ENCODE data around the gene MCF2.

The MCF2 gene

GRCh38 chrX:139581068-139581467, 126.9 kb downstream of the MCF2 start:
- Histone ChIP-seq H3K36me3 (ENCODE audit: control insufficient read depth, insufficient read depth, low read length) (no peaks in the 10 kb centered on the region), H3K4me3 (ENCODE audit: low read length) (no peak overlapping the region), H3K27me3 (ENCODE audit: control insufficient read depth, insufficient read depth, low read length) (no peaks in the 10 kb centered on the region), H3K4me1 (ENCODE audit: control insufficient read depth, insufficient read depth, low read length) (no peaks in the 10 kb centered on the region), H3K9me3 (ENCODE audit: control insufficient read depth, low read length) (no peaks in the 10 kb centered on the region), H3K9ac (ENCODE audit: low read length) (no peak overlapping the region)

DNA sequence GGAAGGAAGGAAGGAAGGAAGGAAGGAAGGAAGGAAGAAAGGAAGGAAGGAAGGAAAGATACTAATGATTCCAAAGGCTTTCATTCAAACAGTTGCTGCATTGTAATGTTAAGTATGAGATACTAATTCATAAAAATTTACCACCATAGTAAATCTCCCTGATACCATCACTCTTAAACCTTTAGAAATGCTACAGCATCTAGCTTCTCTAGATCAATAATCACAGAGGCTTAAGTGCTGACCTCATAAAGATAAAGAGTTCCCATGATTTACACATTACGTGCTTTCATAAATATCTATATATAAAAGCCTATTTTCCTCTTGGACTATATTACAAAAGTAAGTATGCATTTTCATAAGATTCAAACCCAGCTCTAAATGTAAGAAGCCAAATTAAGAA, 141.0 kb downstream of the MCF2 start:
- no peaks in the 10 kb centered on the region for H3K4me1 ChIP-seq (ENCODE audit: control insufficient read depth, insufficient read depth, low read length)
- H3K4me3 ChIP-seq (ENCODE audit: low read length) = no peak overlapping the region
- no peaks in the 10 kb centered on the region for H3K9me3 ChIP-seq (ENCODE audit: control insufficient read depth, low read length)
- no peaks in the 10 kb centered on the region for H3K36me3 ChIP-seq (ENCODE audit: control insufficient read depth, insufficient read depth, low read length)
- no peaks in the 10 kb centered on the region for H3K27me3 ChIP-seq (ENCODE audit: control insufficient read depth, insufficient read depth, low read length)
- H3K9ac ChIP-seq (ENCODE audit: low read length) = no peak overlapping the region

DNA sequence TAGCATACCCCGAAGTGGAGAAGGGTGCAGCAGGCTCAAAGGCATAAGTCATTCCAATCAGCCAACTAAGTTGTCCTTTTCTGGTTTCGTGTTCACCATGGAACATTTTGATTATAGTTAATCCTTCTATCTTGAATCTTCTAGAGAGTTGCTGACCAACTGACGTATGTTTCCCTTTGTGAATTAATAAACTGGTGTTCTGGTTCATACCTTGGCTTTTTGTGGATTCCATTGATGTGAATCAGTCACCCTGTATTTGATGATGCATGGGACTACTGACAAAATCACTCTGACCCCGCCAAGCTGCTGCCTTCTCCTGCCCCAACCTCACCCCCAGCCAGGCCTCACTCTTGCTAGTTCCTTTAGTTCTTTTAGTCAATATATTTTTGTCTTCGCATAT, 144.7 kb downstream of the MCF2 start:
- Histone ChIP-seq H3K9me3 (ENCODE audit: control insufficient read depth, low read length) (no peaks in the 10 kb centered on the region), H3K9ac (ENCODE audit: low read length) (no peak overlapping the region), H3K4me1 (ENCODE audit: control insufficient read depth, insufficient read depth, low read length) (no peaks in the 10 kb centered on the region), H3K27me3 (ENCODE audit: control insufficient read depth, insufficient read depth, low read length) (no peaks in the 10 kb centered on the region), H3K4me3 (ENCODE audit: low read length) (no peak overlapping the region), H3K36me3 (ENCODE audit: control insufficient read depth, insufficient read depth, low read length) (no peaks in the 10 kb centered on the region)

GRCh38 chrX:139560221-139560620, 147.7 kb downstream of the MCF2 start:
- Histone ChIP-seq H3K4me1 (ENCODE audit: control insufficient read depth, insufficient read depth, low read length) (no peaks in the 10 kb centered on the region), H3K9me3 (ENCODE audit: control insufficient read depth, low read length) (no peaks in the 10 kb centered on the region), H3K36me3 (ENCODE audit: control insufficient read depth, insufficient read depth, low read length) (no peaks in the 10 kb centered on the region), H3K9ac (ENCODE audit: low read length) (no peak overlapping the region), H3K27me3 (ENCODE audit: control insufficient read depth, insufficient read depth, low read length) (no peaks in the 10 kb centered on the region), H3K4me3 (ENCODE audit: low read length) (no peak overlapping the region)

DNA sequence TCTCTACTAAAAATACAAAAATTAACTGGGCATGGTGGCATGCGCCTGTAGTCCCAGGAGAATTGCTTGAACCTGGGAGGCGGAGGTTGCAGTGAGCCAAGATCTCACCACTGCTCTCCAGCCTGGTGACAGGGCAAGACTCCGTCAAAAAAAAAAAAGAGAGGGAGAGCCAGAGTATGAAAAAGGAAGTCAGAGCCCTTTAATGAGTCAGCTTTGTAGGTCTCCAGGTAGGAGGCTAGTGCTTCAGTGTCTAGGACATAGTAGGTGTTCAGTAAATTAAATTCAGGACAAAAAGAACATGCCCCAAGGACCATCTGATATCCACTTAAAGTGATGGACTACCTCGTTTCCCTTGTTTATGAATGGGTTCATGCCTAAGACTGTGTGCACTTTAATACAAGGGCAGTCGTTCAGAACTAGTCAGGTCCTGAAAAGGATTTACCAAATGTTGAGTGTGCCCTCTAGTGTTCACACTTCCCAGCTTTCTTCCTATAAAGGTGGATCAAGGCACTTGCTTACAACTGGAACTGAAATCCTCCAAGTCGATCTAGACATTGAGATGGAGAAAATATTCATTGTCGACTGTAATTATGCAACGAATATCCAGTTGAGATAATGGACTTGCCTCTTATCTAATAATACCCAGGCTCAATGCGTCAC, 148.5 kb downstream of the MCF2 start:
- Histone ChIP-seq H3K9ac (ENCODE audit: low read length) (no peak overlapping the region), H3K9me3 (ENCODE audit: control insufficient read depth, low read length) (no peaks in the 10 kb centered on the region), H3K4me1 (ENCODE audit: control insufficient read depth, insufficient read depth, low read length) (no peaks in the 10 kb centered on the region), H3K4me3 (ENCODE audit: low read length) (no peak overlapping the region), H3K36me3 (ENCODE audit: control insufficient read depth, insufficient read depth, low read length) (no peaks in the 10 kb centered on the region), H3K27me3 (ENCODE audit: control insufficient read depth, insufficient read depth, low read length) (no peaks in the 10 kb centered on the region)

GRCh38 chrX:139554991-139555675, 152.8 kb downstream of the MCF2 start:
- Histone ChIP-seq H3K27me3 (ENCODE audit: control insufficient read depth, insufficient read depth, low read length) (no peaks in the 10 kb centered on the region), H3K4me1 (ENCODE audit: control insufficient read depth, insufficient read depth, low read length) (no peaks in the 10 kb centered on the region), H3K4me3 (ENCODE audit: low read length) (no peak overlapping the region), H3K9ac (ENCODE audit: low read length) (no peak overlapping the region), H3K9me3 (ENCODE audit: control insufficient read depth, low read length) (no peaks in the 10 kb centered on the region), H3K36me3 (ENCODE audit: control insufficient read depth, insufficient read depth, low read length) (no peaks in the 10 kb centered on the region)

GRCh38 chrX:139554376-139554775, 153.6 kb downstream of the MCF2 start:
- no peaks in the 10 kb centered on the region for H3K36me3 ChIP-seq (ENCODE audit: control insufficient read depth, insufficient read depth, low read length)
- no peak overlapping the region for H3K4me3 ChIP-seq (ENCODE audit: low read length)
- H3K9ac ChIP-seq (ENCODE audit: low read length) = no peak overlapping the region
- H3K27me3 ChIP-seq (ENCODE audit: control insufficient read depth, insufficient read depth, low read length) = no peaks in the 10 kb centered on the region
- no peaks in the 10 kb centered on the region for H3K9me3 ChIP-seq (ENCODE audit: control insufficient read depth, low read length)
- H3K4me1 ChIP-seq (ENCODE audit: control insufficient read depth, insufficient read depth, low read length) = no peaks in the 10 kb centered on the region

DNA sequence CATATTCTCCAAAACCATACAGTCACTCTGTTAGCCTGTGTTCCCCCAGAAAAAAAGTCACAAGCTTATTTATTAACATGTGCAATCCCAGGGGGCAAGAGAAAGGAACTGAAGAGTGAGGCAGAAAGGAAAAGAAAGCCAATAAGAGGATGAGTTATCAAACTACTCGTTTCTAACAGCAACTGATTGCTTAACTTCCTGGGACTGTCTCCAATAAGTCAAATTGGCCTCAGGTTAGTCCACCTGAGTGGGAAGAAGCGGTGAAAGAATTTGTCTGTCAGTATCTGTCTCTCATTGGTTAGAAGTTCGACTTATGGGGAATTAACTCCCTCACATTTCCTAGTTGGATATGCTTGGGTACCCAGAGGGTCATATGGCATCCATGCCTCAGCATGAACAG, 163.4 kb downstream of the MCF2 start:
- Histone ChIP-seq H3K4me3 (ENCODE audit: low read length) (no peak overlapping the region), H3K9me3 (ENCODE audit: control insufficient read depth, low read length) (no peaks in the 10 kb centered on the region), H3K27me3 (ENCODE audit: control insufficient read depth, insufficient read depth, low read length) (no peaks in the 10 kb centered on the region), H3K36me3 (ENCODE audit: control insufficient read depth, insufficient read depth, low read length) (no peaks in the 10 kb centered on the region), H3K9ac (ENCODE audit: low read length) (no peak overlapping the region), H3K4me1 (ENCODE audit: control insufficient read depth, insufficient read depth, low read length) (no peaks in the 10 kb centered on the region)

DNA sequence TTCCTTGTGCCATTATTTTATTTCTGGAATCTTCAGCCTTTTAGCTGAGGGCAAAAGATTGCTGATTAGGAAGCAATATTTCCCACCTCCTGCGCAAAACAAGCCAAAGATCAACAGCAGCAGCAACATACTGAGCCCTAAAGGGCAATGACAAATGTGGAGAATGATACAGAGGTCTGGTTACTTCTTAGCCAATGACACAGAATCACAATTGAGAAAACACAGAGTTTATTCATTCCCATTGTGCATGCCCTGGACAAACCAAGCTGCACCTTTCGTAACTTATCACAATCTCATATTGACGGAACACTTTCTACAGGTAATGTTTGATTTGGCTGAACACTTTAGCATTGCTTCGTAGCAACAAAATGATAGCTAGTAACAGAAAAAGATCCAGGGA, 164.0 kb downstream of the MCF2 start:
- H3K4me3 ChIP-seq (ENCODE audit: low read length) = no peak overlapping the region
- H3K27me3 ChIP-seq (ENCODE audit: control insufficient read depth, insufficient read depth, low read length) = no peaks in the 10 kb centered on the region
- H3K4me1 ChIP-seq (ENCODE audit: control insufficient read depth, insufficient read depth, low read length) = no peaks in the 10 kb centered on the region
- no peak overlapping the region for H3K9ac ChIP-seq (ENCODE audit: low read length)
- no peaks in the 10 kb centered on the region for H3K36me3 ChIP-seq (ENCODE audit: control insufficient read depth, insufficient read depth, low read length)
- H3K9me3 ChIP-seq (ENCODE audit: control insufficient read depth, low read length) = no peaks in the 10 kb centered on the region

DNA sequence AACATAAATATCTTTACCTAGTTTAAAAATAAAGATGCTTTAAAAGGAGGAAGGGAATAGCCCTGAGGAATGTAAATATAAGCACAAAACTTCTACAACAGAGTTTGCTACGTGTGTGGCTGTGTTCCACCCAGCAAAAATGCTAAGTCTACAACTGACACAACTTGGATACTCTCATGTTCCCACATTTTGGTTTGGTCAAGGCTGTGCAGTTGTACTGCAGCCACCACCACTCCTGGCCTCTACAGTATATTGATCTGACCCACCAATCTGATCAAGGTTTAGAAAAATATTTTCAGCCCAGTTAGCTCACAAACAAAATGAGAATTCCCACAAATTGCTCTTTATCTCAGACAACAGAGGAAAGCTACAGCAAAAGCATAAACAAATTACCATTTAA, 165.3 kb downstream of the MCF2 start:
- no peaks in the 10 kb centered on the region for H3K36me3 ChIP-seq (ENCODE audit: control insufficient read depth, insufficient read depth, low read length)
- no peak overlapping the region for H3K9ac ChIP-seq (ENCODE audit: low read length)
- H3K4me1 ChIP-seq (ENCODE audit: control insufficient read depth, insufficient read depth, low read length) = no peaks in the 10 kb centered on the region
- H3K27me3 ChIP-seq (ENCODE audit: control insufficient read depth, insufficient read depth, low read length) = no peaks in the 10 kb centered on the region
- H3K4me3 ChIP-seq (ENCODE audit: low read length) = no peak overlapping the region
- no peaks in the 10 kb centered on the region for H3K9me3 ChIP-seq (ENCODE audit: control insufficient read depth, low read length)

DNA sequence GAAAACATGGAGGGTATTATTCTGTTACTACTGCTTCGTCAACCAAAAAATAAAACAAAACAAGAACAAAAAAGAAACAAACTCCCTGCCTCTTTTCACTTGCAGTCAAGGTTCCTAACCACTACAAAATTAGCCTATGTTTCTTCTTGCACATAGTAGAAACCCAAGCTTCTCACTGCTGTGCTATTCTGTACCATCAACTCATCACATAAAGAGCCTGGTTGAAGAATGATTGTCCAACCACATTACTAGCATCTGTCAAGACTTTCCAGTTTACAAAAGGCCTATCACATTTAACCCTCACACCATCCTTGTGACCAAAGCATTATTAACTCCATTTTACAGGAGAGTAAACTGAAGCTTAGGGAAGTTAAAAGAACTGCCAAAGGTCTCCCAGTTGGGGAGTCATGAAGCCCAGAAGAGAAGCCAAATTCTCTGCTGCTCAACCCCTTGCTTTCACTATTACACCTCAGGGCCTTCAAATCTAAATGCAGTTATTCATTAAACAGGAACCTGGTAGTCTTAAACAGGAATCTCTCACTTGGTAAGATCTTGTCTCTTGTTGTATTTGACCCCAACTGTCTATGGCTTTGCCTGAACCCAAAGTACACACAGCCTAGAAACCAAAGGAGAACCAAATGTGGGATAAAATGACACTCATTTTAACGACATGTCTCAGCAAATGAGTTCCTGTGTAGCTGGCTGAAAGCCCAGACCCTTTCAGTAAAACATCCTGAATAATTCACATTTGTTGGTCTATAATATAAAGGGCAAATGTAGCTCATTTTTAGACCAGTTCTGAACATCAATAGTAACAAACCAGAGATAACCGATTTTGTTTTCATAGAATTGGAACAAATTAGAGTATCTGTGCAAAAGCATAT, 168.8 kb downstream of the MCF2 start:
- Histone ChIP-seq H3K4me3 (ENCODE audit: low read length) (no peak overlapping the region), H3K9me3 (ENCODE audit: control insufficient read depth, low read length) (no peaks in the 10 kb centered on the region), H3K27me3 (ENCODE audit: control insufficient read depth, insufficient read depth, low read length) (no peaks in the 10 kb centered on the region), H3K4me1 (ENCODE audit: control insufficient read depth, insufficient read depth, low read length) (no peaks in the 10 kb centered on the region), H3K9ac (ENCODE audit: low read length) (no peak overlapping the region), H3K36me3 (ENCODE audit: control insufficient read depth, insufficient read depth, low read length) (no peaks in the 10 kb centered on the region)

DNA sequence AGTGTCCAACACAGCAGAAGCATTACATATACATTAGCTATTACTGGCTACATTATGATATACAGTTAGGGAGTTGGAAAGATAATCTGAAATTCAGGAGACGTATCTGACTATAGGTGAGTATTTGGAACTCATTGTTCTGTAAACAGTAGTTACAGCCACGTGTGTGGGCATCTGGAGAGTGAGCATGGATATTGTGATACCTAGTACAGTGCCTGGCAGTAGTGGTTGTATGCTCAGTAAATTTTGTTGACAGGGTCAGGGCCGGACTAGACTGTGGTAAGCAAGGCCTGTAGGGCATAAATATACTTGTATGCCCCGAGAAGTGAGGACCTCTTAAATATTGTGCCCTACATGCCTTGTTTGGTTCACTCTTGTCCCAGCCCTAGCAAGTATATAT, 174.5 kb downstream of the MCF2 start:
- H3K36me3 ChIP-seq (ENCODE audit: control insufficient read depth, insufficient read depth, low read length) = no peaks in the 10 kb centered on the region
- H3K9ac ChIP-seq (ENCODE audit: low read length) = no peak overlapping the region
- H3K4me3 ChIP-seq (ENCODE audit: low read length) = no peak overlapping the region
- no peaks in the 10 kb centered on the region for H3K9me3 ChIP-seq (ENCODE audit: control insufficient read depth, low read length)
- H3K4me1 ChIP-seq (ENCODE audit: control insufficient read depth, insufficient read depth, low read length) = no peaks in the 10 kb centered on the region
- H3K27me3 ChIP-seq (ENCODE audit: control insufficient read depth, insufficient read depth, low read length) = no peaks in the 10 kb centered on the region

Data from mucosa of stomach (tissue), 1 donor.